GM18870 (cell line): Measurements from ENCODE around the gene TMBIM1.

ENCODE experiments used
- ATAC-seq: cut with Tn5 transposase; IDR thresholded peaks from one replicate; pipeline ENCODE4 v1.9.1; 2021; ENCODE audit warnings: moderate library complexity; ENCODE audit not compliant: unreplicated experiment

The TMBIM1 gene

DNA sequence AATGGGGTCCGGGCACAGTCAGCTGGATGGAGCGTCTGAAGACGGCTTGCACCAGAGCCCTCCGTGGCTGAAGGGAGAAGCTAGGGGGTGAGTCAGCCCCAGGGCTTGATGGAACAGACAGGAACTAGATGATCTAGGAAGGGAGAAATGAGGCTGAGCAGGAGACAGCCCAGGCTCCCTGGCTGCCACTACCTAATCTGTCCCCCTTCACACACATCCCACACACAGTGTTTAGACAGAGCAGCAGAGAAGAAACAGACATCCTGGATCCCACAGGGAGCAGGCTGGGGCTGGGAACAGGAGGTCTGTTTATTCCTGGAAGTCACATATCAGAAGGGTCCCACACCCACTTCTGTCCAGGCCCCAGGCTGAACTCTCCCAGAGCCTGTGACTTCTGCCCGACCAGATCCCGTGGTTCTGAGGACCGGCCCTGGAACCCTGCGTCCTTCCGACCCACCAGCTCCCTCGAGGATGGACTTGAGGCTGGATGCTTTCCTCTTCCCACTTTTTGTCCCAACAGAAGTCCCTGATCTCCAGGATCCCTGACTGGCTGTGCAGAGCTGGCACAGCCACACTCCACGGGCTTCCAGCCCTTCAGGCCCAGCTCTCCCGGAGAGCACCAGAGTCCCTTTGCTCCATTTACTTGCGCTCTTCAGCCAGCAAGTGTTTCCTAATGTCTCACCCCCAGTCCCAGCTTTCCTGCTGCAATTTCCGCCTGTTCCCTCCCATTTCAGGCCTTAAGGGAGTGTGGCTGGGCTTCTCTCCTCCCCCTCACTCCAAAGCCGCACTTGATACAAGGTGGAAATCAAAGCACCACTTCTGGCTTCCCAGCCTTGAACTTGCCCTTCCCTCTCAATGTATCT, 33.0 kb downstream of the TMBIM1 start:
- no peak for ATAC-seq

DNA sequence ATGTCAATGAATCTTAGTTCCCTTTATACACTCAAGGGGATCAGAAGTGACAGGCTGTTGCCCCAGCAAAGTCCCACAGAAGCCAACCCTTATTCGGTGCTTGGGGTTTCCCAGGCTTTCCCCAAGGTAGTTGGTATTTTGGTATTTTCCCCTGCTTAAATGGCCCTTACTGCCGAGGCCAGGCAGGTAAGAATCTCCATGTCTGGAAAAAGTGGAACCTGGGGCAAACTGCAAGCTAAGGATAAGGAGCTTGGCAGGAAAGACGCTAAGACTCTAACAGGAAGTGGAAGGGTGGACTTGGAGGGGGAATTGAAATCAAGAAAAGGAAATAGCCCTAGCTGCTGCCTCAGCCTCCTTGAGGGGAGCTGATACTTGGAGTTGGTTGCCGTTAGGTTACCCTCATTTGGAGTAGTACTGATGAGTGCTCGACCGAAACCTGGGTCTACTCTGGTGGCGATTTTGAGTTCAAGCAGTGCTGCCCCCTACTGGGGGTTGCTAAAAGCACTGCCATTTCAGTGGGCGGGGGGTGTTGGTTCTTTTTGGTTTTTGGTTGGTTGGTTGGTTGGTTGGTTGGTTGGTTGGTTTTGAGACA, 34.8 kb downstream of the TMBIM1 start:
- ATAC-seq = peak; percentile 71

DNA sequence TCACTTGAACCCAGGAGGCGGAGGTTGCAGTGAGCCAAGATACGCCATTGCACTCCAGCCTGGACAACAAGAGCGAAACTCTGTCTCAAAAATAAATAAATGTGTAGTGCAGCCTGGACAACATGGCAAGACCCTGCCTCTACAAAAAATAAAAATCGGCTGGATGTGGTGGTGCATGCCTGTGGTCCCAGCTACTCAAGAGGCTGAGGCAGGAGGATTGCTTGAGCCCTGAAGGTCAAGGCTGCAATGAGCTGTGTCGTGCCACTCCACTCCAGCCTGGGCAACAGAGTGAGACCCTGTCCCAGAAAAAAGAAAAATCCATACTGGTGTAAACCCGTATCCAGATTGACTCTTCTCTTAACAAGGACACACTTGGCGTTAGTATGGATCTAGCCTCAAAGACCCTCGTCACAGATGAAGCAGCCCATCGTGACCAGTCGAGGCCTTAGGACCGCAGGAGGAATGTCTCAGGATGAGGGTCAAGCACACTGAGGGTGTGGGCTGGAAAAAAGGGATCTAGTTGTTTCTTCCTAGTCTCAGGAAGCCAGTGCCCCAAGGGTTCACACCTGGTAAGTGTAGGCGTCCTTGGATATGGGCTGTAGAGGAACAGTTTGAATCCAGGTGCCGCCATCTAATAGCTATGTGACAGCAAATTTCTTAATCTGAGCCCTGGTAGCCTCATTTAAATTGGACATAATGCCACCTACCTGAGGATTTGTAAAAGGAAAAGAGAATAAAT, 35.5 kb downstream of the TMBIM1 start:
- ATAC-seq = peak; percentile 5

DNA sequence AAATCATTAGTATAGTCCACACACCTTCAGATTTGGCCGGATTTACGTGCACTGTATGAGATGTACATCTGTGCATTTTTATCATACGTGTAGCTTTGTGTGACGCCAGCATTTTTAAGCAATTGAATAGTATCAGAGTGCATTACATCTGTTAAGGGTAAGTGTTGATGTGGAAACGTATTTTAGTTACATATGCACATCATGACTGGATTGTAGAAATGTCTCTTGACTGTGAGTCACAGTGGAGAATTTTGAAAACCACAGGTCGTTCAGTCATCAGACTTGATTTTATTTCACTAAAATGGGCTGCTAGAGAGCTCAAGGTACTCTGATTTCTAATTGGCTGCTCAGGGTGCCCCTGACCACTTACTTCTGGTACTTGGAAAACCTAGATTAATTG, 36.9 kb downstream of the TMBIM1 start:
- ATAC-seq = no peak

DNA sequence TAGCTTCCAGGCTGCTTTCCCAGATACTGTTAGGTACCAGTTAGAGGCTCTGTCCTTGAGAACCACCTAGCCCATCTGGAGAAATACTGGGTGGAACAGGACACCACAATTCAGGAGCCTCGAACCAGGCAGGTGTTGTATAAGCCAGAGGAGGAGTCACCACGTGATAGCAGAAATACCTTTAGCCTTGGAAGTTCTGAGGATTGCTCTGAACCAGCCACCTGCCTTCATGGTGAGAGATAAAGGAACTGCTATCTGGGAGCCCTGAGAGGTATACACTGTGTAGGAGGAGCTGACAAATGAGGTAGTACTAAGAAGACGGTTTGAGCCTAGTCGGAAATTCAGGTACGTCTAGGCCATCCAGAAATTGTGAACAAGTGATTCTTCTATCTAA, 39.1 kb downstream of the TMBIM1 start:
- ATAC-seq = no peak

DNA sequence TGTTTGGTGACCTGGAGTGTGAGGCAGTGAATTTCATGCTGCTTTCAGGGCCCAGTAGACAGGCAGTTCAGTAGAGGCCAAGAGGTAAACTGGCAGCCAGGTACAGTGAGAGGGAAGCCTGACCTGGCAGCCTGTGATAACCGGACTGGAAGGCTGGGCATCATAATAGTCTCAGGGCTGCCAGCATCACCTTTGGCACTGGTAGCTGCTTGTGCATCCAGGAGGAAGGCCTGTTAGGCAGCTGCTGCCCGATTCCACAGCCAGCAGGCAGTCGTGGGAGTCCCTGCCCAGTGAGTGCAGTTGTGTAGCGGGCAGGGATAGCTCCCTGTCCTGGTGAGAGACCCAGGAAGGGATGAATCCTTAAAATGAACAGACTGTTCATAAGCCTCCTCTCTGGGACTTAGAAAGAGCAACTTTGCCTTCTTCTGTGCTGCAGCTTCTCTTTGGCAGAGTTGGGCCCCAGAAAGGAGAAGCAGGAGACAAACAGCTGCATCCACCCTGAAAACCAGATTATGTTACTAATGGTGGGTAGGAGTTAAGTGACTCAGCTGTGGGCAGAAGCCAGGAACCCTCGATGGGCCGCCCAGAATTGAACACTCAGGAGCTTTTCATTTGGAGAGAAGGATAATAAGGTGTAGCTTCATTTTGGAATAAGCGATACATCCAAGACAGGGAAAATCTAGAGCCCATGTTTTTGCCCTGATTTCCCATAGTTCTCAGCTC, 39.6 kb downstream of the TMBIM1 start:
- no peak for ATAC-seq

DNA sequence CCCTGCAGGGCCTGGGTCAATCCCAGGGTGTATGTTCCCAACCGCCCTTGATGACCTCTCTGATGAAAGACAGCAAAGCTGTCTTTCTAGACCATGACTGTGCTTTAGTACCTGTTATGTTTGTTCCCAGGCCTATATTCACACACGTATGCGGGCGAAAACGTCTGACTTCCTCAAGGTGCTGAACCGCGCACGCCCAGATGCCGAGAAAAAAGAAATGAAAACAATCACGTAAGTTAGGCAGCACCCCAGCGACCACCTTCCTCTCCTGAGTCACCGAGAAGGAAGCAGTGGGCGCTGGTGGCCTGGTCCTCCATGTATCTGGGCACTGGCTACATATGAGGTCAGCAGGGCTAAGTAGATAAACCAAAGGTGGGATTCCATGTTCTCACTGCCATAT, 42.6 kb downstream of the TMBIM1 start:
- no peak for ATAC-seq

DNA sequence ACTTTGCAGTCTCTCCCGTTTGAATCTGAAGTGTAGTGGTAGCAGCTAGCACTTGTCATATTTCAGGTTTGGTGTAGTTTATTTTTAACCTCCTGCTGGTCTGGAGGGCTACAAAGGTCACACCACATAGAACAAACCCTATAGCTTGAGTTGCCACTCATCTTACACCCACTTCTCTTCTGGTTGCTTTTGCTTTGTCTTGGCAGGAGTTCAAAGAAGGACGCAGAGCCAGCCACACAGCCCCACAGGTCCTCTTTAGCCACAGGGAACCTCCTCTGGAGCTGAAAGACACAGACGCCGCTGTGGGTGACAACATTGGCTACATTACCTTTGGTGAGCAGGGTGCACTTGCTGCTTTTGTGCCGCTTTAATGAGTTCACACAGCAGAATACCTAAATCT, 47.1 kb downstream of the TMBIM1 start:
- ATAC-seq = no peak

DNA sequence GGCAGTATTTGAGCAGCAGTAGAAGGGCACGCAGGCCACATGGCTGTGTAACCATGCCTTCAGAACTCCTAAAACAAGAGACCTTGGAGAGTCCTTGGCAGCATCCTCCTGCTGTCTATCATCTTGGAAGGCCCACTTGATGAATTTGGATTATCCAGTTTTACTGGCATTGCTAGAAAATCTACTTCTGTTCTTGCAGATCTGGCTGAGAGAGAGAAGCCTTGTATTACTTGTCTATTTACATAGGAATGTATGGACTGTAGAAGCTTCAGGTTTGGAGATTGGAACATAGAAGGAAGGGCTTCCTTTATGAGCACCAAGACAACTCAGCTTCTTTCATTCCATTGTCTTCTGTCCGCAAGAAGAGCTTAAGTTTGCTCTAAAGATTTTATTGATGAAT, 47.6 kb downstream of the TMBIM1 start:
- ATAC-seq = no peak

DNA sequence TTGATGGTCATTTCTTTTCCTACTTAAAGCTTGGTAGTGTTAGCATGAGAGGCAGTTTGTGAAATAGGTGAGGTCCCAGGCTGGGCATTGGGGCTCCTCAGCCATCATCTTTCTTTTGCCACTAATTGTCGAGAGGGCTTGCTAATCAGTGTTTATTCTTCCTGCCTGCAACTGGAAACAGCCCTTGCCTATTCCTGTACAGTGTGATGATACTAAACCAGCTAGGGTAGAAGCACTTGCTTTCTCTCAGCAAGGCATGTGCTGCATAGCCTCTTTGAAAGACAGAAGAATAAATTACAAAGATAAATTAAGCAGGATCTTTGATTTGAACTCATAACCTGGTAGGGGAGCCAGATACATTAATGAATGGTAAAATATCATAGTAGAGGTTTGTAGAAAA, 48.1 kb downstream of the TMBIM1 start:
- ATAC-seq = no peak

DNA sequence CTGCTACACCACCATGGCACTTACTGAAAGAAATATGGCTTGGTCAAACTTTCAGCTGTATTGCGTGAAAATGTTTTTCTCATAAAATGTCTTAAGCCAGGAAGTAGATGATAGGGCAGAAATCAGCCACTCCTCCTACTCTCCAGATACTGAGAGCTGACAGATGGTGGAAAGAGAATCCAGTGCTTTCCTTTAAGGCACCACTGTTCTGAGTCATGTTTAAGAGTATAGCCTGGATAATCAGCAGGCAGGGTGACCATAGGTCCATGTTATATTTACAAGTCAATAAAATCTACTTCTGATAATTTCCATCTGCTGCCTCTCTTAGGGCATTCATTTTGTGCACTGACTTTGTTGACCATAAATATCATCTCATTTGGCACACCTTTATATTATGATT, 53.4 kb downstream of the TMBIM1 start:
- ATAC-seq = no peak

DNA sequence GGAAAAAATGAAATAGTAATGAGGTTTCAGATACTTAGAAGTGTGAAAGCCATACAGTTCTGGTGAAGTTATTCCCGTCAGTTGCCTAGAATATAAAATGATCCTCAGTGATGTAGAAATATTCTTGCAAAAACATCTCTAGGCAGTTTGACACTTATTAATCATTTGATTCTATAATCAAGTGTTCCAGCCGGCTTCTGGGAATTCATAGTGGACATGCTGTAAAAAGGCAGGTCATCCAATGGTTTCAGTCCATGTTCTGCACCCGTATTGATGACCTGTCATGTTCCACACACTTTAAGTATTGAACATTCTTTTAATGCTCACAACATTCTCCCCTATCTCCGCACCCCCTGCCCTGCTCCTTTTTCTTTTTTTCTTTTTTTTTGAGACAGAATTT, 55.5 kb downstream of the TMBIM1 start:
- no peak for ATAC-seq

DNA sequence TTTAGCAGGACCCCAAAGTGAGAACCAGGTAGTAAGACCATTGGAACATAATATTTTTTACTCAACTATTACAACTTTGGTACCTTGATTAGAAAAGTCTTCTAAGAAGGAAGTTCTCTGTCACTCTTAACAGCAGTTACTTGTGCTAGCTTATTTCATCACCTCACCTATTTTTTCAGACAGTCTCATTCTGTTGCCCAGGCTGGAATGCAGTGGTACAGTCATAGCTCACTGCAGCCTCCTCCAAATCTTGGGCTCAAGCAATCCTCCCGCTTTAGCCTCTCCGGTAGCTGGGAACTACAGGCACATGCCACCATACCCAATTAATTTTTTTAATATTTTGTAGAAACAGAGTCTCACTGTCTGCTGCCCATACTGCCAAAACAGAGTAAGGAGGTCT, 57.3 kb downstream of the TMBIM1 start:
- ATAC-seq = no peak

DNA sequence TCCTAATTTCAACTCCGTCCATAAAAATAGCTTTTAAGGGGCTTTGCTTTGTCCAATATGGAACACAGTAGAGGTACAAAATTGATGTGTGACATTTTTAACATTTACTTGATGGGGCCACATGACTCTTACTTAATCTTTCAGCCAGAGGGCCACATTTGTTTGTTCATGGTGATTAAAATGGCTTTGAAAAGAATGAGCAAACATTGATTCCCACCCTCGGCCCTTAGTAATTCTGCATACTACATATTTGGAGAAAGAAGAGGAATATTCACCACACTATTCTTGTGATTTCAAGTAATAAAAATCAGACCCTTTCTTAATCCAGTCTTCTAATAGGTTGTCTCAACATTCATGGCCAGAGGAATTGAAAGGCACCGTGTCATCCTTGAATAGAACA, 57.8 kb downstream of the TMBIM1 start:
- no peak for ATAC-seq

DNA sequence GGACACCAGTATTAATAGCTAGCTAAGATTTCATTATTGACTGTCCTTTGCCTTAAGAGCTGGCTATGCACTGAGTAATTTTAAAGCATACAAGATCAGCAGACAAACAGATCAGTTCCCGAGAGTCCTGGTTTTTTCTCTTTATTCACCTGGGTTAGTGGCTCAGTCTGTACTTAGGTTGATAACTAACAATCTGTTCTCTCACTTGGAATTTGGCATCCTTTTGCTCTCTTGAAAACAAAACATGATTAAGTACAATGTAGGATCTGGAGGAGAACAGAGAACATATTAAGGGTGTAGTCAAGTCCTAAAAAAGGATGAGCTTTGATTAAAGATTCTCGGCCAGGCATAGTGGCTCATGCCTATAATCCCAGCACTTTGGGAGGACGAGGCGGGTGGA, 58.8 kb downstream of the TMBIM1 start:
- no peak for ATAC-seq

DNA sequence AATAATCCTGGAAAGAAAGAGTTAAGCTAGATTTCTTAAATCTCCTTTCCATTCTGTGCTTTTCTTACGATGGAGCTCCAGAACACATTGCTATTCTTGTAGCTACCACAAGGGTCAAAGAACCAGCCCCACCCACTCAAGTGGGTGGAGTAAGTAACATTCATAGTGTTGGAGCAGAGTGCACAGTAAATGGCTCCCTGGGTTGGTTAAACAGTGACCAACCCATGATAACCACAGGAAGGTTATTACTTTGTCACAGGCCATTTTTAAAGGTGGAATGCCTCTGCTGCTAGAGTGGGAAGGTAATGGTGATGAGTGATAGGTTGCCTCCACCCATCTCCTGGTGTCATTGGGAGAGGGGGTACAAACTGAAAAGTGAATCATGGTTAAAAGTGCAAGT, 61.4 kb downstream of the TMBIM1 start:
- peak; percentile 66 for ATAC-seq

DNA sequence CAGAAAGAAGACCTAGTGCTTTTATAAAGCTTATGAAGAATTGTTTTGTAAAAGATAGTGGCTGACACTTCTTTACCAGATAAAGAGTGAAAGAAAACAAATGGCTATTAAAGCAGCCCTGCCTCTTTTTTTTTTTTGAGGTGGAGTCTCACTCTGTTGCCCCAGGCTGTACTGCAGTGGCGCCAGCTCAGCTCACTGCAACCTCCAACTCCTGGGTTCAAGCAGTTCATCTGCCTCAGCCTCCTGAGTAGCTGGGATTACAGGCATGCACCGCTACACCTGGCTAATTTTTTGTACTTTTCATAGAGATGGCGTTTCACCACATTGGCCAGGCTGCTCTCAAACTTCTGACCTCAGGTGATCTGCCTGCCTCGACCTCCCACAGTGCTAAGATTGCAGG, 62.5 kb downstream of the TMBIM1 start:
- no peak for ATAC-seq

DNA sequence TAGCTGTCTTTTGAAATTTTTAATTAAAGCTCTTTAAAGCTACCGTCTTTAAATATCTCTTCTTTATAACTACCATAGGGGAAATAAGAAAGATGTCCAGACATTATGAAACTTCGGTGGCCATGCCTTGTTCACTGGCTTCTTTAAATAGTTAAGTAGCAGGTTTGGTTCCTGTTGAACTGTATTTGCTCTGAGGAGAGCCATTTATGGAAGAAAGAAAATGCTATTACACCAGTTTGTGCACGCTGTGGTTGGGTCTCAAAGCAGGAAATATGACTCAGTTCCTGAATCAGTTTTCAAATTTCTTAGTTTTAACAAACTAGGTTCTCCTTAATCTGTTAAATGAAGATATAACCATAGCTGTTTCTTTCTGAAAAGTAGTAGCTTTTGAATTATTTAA, 63.1 kb downstream of the TMBIM1 start:
- ATAC-seq = peak; percentile 87

DNA sequence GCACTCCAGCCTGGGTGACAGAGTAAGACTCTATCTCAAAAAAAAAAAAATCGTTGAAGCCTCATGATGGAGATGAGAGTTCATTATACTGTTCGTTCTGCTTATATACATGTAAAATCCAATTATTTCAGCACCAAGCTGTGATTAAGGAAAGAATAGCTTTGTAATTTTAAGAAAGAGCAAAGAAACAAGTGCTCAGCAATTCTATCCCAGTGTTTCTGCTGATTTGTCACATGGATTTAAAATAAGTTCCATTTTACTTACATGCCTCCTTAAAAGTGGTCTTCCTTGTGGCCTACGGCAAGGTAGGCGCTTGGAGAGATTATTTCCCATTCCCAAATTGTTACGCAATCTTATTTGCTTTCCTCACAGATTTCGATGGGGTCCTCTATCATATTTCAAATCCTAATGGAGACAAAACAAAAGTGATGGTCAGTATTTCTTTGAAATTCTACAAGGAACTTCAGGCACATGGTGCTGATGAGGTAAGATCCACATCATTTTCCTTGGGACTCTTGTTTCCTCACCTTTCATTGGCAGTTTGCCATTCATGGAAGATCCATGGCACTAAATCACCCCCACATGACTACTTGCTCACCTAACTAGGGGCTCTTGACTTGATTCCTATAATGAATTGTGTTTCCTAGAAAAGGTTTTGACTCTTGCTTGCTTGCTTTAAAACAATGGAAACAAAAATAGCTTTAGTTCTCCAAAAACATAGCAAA, 63.8 kb downstream of the TMBIM1 start:
- no peak for ATAC-seq

DNA sequence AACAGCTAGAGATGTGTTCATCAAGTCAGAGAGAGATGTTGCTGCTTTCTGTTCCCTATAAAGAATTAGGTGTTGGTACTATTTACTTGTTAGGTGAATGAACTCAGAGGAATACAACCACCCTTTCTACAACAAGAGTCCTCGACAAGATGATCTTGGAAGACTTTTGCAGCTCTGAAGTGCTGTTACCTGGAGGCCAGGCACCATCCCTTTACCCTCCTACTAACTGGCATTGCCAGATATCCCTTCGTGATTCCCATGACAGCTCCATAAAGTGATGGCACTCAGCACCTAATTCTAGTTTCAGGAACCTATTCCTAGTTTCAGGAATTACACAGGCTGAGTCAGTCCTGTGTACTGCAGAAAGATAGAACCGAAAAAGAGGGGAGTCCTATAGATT, 65.4 kb downstream of the TMBIM1 start:
- ATAC-seq = no peak
